ENCODE data around the gene SETX.

The SETX gene

DNA sequence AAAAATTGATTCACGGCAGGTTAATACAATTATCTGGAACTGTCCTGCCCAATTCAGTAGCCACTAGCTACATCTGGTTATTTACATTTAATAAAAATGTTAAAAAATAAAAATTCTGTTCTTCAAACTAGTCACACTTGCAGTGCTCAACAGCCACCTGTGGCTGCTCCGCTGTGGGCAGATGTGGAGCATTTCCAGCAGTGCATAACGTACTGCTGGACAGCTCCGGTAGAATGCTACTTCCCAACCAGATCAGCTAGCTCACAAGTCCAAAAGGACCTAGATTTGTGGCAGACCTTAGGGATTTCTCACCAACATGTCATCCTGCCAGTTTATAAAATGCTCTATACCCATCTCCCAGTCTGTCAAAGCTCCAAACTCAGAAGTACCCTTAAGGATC lies 42.8 kb downstream of the SETX start:
- DNase-seq (ENCODE audit: low read depth) = peak; percentile 7
- no peak for TF ChIP-seq MYC (IDR thresholded peaks at IDR 0.05; ENCODE audit: low read depth, low read length)
- TF ChIP-seq, protein P1, sequence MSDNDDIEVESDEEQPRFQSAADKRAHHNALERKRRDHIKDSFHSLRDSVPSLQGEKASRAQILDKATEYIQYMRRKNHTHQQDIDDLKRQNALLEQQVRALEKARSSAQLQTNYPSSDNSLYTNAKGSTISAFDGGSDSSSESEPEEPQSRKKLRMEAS (IDR thresholded peaks at IDR 0.05; ENCODE audit: low read depth, low read length) = no peak
- TF ChIP-seq, protein P2, sequence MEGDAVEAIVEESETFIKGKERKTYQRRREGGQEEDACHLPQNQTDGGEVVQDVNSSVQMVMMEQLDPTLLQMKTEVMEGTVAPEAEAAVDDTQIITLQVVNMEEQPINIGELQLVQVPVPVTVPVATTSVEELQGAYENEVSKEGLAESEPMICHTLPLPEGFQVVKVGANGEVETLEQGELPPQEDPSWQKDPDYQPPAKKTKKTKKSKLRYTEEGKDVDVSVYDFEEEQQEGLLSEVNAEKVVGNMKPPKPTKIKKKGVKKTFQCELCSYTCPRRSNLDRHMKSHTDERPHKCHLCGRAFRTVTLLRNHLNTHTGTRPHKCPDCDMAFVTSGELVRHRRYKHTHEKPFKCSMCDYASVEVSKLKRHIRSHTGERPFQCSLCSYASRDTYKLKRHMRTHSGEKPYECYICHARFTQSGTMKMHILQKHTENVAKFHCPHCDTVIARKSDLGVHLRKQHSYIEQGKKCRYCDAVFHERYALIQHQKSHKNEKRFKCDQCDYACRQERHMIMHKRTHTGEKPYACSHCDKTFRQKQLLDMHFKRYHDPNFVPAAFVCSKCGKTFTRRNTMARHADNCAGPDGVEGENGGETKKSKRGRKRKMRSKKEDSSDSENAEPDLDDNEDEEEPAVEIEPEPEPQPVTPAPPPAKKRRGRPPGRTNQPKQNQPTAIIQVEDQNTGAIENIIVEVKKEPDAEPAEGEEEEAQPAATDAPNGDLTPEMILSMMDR (IDR thresholded peaks at IDR 0.05; ENCODE audit: low read depth, low read length) = no peak
- TF ChIP-seq POLR2A (IDR thresholded peaks at IDR 0.05; ENCODE audit: extremely low read depth, insufficient read length) = no peak
- H3K4me3 ChIP-seq (ENCODE audit: low read depth, low read length) = no peak overlapping the region

DNA sequence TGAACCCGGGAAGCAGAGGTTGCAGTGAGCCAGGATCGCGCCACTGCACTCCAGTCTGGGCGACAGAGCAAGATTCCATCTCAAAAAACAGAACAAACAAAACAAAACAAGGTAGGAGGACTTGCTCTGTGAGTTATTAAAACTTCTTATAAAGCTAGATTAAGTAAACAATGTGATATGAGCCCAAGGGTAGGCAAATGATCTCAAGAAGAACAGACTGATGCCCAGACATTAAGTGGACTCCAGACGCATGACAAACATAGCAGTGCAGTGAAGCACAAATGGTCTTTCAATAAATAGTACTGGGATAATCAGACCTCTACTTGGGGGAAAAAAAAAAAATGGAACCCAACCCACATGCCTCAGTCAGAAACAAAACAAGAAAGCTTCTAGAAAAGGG lies 45.7 kb downstream of the SETX start:
- TF ChIP-seq, protein P1 (IDR thresholded peaks at IDR 0.05; ENCODE audit: low read depth, low read length) = no peak
- TF ChIP-seq POLR2A (IDR thresholded peaks at IDR 0.05; ENCODE audit: extremely low read depth, insufficient read length) = no peak
- no peak for TF ChIP-seq MYC (IDR thresholded peaks at IDR 0.05; ENCODE audit: low read depth, low read length)
- TF ChIP-seq, protein P2 (IDR thresholded peaks at IDR 0.05; ENCODE audit: low read depth, low read length) = no peak
- no peak overlapping the region for H3K4me3 ChIP-seq (ENCODE audit: low read depth, low read length)
- DNase-seq (ENCODE audit: low read depth) = no peak

DNA sequence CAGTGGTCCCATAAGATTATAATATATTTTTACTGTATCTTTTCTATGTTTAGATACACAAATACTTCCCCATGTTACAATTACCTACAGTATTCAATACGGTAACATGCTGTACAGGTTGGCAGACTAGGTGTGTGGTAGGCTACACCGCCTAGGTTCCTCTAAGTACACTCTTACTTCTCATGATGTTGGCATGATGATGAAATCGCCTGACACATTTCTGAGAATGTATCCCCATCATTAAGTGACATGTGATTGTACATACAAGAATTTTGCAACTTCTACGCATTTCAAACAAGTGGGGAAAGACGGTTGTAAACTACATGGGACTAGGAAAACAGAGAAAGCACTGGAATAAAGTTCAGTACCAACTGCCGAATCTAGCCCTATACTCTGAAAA lies 53.3 kb downstream of the SETX start:
- no peak overlapping the region for H3K4me3 ChIP-seq (ENCODE audit: low read depth, low read length)
- no peak for DNase-seq (ENCODE audit: low read depth)
- TF ChIP-seq, protein P2 (IDR thresholded peaks at IDR 0.05; ENCODE audit: low read depth, low read length) = no peak
- TF ChIP-seq MYC (IDR thresholded peaks at IDR 0.05; ENCODE audit: low read depth, low read length) (no peak), POLR2A (IDR thresholded peaks at IDR 0.05; ENCODE audit: extremely low read depth, insufficient read length) (no peak)
- TF ChIP-seq, protein P1 (IDR thresholded peaks at IDR 0.05; ENCODE audit: low read depth, low read length) = no peak

DNA sequence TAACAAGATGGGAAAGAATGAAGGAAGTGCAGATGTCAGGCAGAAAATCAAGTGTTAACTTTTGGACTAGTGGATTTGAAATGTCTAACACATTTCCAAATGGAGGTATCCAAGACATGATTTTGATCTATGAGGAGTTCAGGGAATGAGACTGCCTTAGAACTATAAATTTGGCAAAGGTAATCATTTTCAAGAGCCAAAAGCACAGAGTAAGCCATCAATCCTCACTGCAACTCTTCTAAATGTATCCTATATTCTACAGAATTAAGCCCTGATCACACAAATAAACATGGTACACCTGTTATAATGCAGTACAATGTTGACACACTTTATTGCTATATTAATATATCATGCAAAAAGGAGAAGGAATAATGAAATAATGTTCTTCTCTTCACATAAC lies 55.6 kb downstream of the SETX start:
- H3K4me3 ChIP-seq (ENCODE audit: low read depth, low read length) = no peak overlapping the region
- DNase-seq (ENCODE audit: low read depth) = no peak
- TF ChIP-seq, protein P1 (IDR thresholded peaks at IDR 0.05; ENCODE audit: low read depth, low read length) = no peak
- TF ChIP-seq POLR2A (IDR thresholded peaks at IDR 0.05; ENCODE audit: extremely low read depth, insufficient read length) = no peak
- TF ChIP-seq, protein P2 (IDR thresholded peaks at IDR 0.05; ENCODE audit: low read depth, low read length) = no peak
- TF ChIP-seq MYC (IDR thresholded peaks at IDR 0.05; ENCODE audit: low read depth, low read length) = no peak

DNA sequence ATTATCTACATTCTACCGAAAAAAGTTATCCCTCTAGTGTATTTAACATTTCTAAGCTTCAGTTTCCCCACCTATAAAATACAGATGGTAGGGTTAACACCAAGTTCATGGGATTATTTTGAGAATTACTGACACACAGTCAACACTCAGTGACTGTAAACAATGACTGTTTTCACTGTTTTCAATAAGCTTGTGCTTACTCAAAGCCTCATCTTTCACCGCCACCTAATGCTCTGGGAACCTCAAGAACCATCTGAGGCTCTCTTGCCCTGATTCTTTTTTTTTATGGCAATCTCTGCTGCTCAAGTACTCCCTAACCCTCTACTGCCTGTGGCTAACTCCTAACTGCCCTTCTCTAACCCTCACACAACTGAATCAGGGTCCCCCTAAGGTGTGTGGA lies 59.6 kb downstream of the SETX start:
- DNase-seq (ENCODE audit: low read depth) = no peak
- H3K4me3 ChIP-seq (ENCODE audit: low read depth, low read length) = no peak overlapping the region
- TF ChIP-seq MYC (IDR thresholded peaks at IDR 0.05; ENCODE audit: low read depth, low read length) (no peak), POLR2A (IDR thresholded peaks at IDR 0.05; ENCODE audit: extremely low read depth, insufficient read length) (no peak)
- TF ChIP-seq, protein P1 (IDR thresholded peaks at IDR 0.05; ENCODE audit: low read depth, low read length) = no peak
- TF ChIP-seq, protein P2 (IDR thresholded peaks at IDR 0.05; ENCODE audit: low read depth, low read length) = no peak
